Endothelial cell of umbilical vein (primary cell): ENCODE measurements around the gene TESK2. TPM values are rescaled to one million over a fixed set of nuclear protein-coding genes. Genes with fewer than 3 reads are reported as not detected.

Source experiments
- BruUV-seq: library from RNA; stranded (reverse); fragments of 400-500 nt; replicated peaks from 2 replicates; lab custom pipeline; 2021; lab: Mats Ljungman, UMichigan
- CTCF ChIA-PET: fragments of 300-600, 350-600 bp; sonication (Branson Sonifier 250); formaldehyde crosslinking; loops from one replicate; lab custom pipeline; 2021; ENCODE audit warnings: antibody characterized with exemption, inconsistent platforms; lab: Charles Lee
- POLR2A ChIA-PET: fragments of 300-600, 350-600 bp; sonication (Branson Sonifier 250); formaldehyde crosslinking; loops from one replicate; lab custom pipeline; 2021; ENCODE audit warnings: antibody characterized with exemption, inconsistent platforms; lab: Charles Lee
- DNase-seq: peaks from one replicate; pipeline ENCODE4 v3.0.0-alpha.2; 2011; ENCODE audit warnings: low read depth, low spot score
- FAIRE-seq: peaks from 2 replicates; lab custom pipeline; 2011; peaks lifted over from hg19 to GRCh38; lab: Jason Lieb, UNC
- H2AFZ ChIP-seq: 2 replicates; pipeline ENCODE4 v1.6.0; 2012; ENCODE audit warnings: low read depth, low read length, control low read depth, inconsistent platforms
- H3K27ac ChIP-seq: 2 replicates; pipeline ENCODE4 v1.5.1; 2011; ENCODE audit warnings: low read depth, mild to moderate bottlenecking, control low read depth, low read length, moderate library complexity; ENCODE audit not compliant: insufficient read depth
- H3K27me3 ChIP-seq, 2 experiments: 2 replicates each; pipeline versions ENCODE4 v1.6.0 to v1.6.1; 2011; ENCODE audit warnings: low read length in 2 of 2, mixed read lengths in 1 of 2; ENCODE audit not compliant: control insufficient read depth in 2 of 2, insufficient read depth in 2 of 2
- H3K36me3 ChIP-seq, 2 experiments: 2 replicates in 1 of 2; 3 replicates in 1 of 2; pipeline ENCODE4 v1.5.1; 2011; ENCODE audit warnings: low read length in 2 of 2, mild to moderate bottlenecking in 1 of 2, moderate library complexity in 1 of 2; ENCODE audit not compliant: control insufficient read depth in 2 of 2, insufficient read depth in 2 of 2; ENCODE audit errors: extremely low read depth in 1 of 2
- H3K4me1 ChIP-seq: 3 replicates; pipeline ENCODE4 v1.5.1; 2011; ENCODE audit warnings: mild to moderate bottlenecking, low read length; ENCODE audit not compliant: control insufficient read depth, insufficient read depth; ENCODE audit errors: extremely low read depth
- H3K4me2 ChIP-seq: 2 replicates; pipeline ENCODE4 v1.6.1; 2011; ENCODE audit warnings: low read length, control low read depth, mixed read lengths; ENCODE audit not compliant: insufficient read depth
- H3K4me3 ChIP-seq, 3 experiments: fragments of 200-600 bp in 1 of 3; sonication (generic), shearing (Covaris generic) in 1 of 3; replicated peaks in 1 of 3; 2 replicates each; pipeline ENCODE4 v1.5.1; 2011 to 2016; ENCODE audit warnings: control low read depth in 3 of 3, low read length in 3 of 3, mild to moderate bottlenecking in 2 of 3, inconsistent platforms in 1 of 3, low read depth in 1 of 3, moderate library complexity in 1 of 3; ENCODE audit not compliant: insufficient read depth in 1 of 3
- H3K79me2 ChIP-seq: 2 replicates; pipeline ENCODE4 v1.6.0; 2012; ENCODE audit warnings: low read length, inconsistent platforms; ENCODE audit not compliant: control insufficient read depth, insufficient read depth
- H3K9ac ChIP-seq: replicated peaks from 2 replicates; pipeline ENCODE3; 2011; ENCODE audit warnings: low read length, control low read depth; ENCODE audit not compliant: insufficient read depth; ENCODE audit errors: extremely low read depth
- H3K9me1 ChIP-seq: replicated peaks from 3 replicates; pipeline ENCODE4 v1.6.0; 2011; ENCODE audit warnings: mild to moderate bottlenecking, low read length; ENCODE audit not compliant: control insufficient read depth, insufficient read depth; ENCODE audit errors: extremely low read depth
- H3K9me3 ChIP-seq: replicated peaks from 2 replicates; pipeline ENCODE4 v1.5.1; 2012; ENCODE audit warnings: low read length, inconsistent platforms; ENCODE audit not compliant: control insufficient read depth, insufficient read depth
- H4K20me1 ChIP-seq: replicated peaks from 2 replicates; pipeline ENCODE3; 2011; ENCODE audit warnings: mild to moderate bottlenecking, low read length; ENCODE audit not compliant: control insufficient read depth, insufficient read depth; ENCODE audit errors: extremely low read depth
- EZH2 ChIP-seq: IDR thresholded peaks from 2 replicates; pipeline ENCODE4 v1.6.1; 2012; ENCODE audit warnings: borderline replicate concordance, low read depth, mild to moderate bottlenecking, moderate library complexity, low read length, inconsistent platforms; ENCODE audit not compliant: severe bottlenecking
- FOS ChIP-seq: IDR thresholded peaks from 2 replicates; pipeline ENCODE4 v1.6.1; 2011; ENCODE audit warnings: mild to moderate bottlenecking, low read length, moderate library complexity, borderline replicate concordance; ENCODE audit not compliant: insufficient read depth
- GATA2 ChIP-seq: IDR thresholded peaks from 2 replicates; pipeline ENCODE4 v1.7.0; 2011; ENCODE audit warnings: low read depth, mild to moderate bottlenecking, moderate library complexity, mixed read lengths, low read length; ENCODE audit not compliant: insufficient read length, insufficient read depth
- JUN ChIP-seq: IDR thresholded peaks from 2 replicates; pipeline ENCODE4 v1.6.1; 2011; ENCODE audit warnings: borderline replicate concordance, low read depth; ENCODE audit not compliant: insufficient read length, insufficient read depth
- MYC ChIP-seq: IDR thresholded peaks from one replicate; pipeline ENCODE4 v1.6.1; 2011; ENCODE audit warnings: mild to moderate bottlenecking, low read depth, low read length
- POLR2A ChIP-seq: IDR thresholded peaks from 2 replicates; pipeline ENCODE4 v1.6.1; 2012; ENCODE audit warnings: low read depth, mild to moderate bottlenecking, control low read depth, low read length
- POLR2AphosphoS5 ChIP-seq: IDR thresholded peaks from 2 replicates; pipeline ENCODE4 v1.6.1; 2012; ENCODE audit warnings: low read depth, mild to moderate bottlenecking, control low read depth, low read length, moderate library complexity; ENCODE audit not compliant: insufficient read depth
- dilution Hi-C: fragments of 300-500 bp; cut with MboI; formaldehyde crosslinking; loops from one replicate; pipeline ENCODE4 v1.15.0; 2019; ENCODE audit warnings: low sequenced_read_pairs; ENCODE audit not compliant: extremely low pct_ligation_motif_present
- intact Hi-C: fragments of 100-400 bp; cut with micrococcal nuclease; formaldehyde crosslinking; loops from one replicate; pipeline ENCODE4 v1.10.0; 2022
- polyA plus RNA-seq, 4 experiments: library from polyadenylated mRNA; depleted of rRNA in 3 of 4; stranded (reverse) in 3 of 4; unstranded in 1 of 4; fragments of >200 nt; gene quantifications; 2 replicates each; pipeline versions ENCODE4 v1.2.1 to v1.2.3, GENCODE V29; 2011 to 2012; ENCODE audit warnings: missing spikeins in 1 of 4
- total RNA-seq: library from RNA; stranded (reverse); gene quantifications from 2 replicates; pipeline ENCODE4 v1.2.3, GENCODE V29; 2021
- TF ChIP-seq, protein P1 (sequence below): IDR thresholded peaks from 2 replicates; pipeline ENCODE4 v1.6.1; 2011; ENCODE audit not compliant: insufficient read depth, insufficient read length
- TF ChIP-seq, protein P2 (sequence below), 2 donors: IDR thresholded peaks; 1 replicate in 1 of 2; 2 replicates in 1 of 2; pipeline ENCODE4 v1.5.1; 2011; ENCODE audit warnings: low read length in 2 of 2, mild to moderate bottlenecking in 2 of 2, moderate library complexity in 2 of 2, control low read depth in 1 of 2, inconsistent platforms in 1 of 2, low read depth in 1 of 2; ENCODE audit not compliant: insufficient read depth in 1 of 2; ENCODE audit errors: extremely low read depth in 1 of 2

TESK2 gene
- total and polyA plus RNA-seq, 2 donors (not counting 3 experiments of a cell fraction or from before 2014, with no cell fraction given), result 2.1 to 2.6 TPM

DNA sequence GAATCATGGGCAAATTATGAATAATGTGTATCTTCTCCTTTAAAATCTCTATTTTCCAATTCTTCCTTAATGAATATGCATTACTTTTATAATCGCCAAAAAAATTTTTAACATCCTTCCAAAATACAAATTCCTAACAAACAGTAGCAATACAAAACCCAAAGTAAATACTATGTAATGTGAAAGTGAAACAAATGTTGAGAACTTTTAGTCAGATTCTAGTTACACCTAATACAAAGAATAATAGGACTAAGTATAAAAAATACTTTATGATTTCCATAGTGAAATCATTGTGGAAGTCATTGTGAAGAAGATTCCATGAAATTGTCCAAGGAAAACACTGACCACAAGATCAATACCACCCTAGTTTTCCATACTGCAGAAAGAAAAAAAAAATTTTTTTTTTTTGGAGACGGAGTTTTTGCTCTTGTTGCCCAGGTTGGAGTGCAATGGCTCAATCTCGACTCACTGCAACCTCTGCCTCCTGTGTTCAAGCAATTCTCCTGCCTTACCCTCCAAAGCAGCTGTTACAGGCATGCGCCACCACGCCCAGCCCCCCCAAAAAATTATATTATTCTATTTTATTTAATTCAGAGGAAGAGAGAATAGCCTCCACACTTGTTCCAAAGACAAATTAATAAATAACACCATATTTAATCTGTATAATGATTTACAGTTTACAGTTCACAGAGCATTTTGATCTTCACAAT is 11.8 kb downstream of the TESK2 start:
- Histone ChIP-seq H3K9me1 (no peaks in the 10 kb centered on the region), H3K4me2 (no peak overlapping the region), H3K9me3 (no peaks in the 10 kb centered on the region), H4K20me1 (no peaks in the 10 kb centered on the region), H3K79me2 (no peaks in the 10 kb centered on the region), H2AFZ (no peak overlapping the region), H3K9ac (no peak overlapping the region), H3K4me1 (no peaks in the 10 kb centered on the region), H3K27me3 (no peaks in the 10 kb centered on the region), H3K4me3 (no peak overlapping the region), H3K27ac (no peak overlapping the region), H3K36me3 (no peaks in the 10 kb centered on the region)
- no peak for DNase-seq
- intact Hi-C loops (no loop called here), dilution Hi-C loops (loop anchor here (25.0 kb wide), 1 partner anchor 117 kb away; no protein-coding TSS in a partner anchor)
- no peak for FAIRE-seq
- TF ChIP-seq POLR2AphosphoS5 (no peak), POLR2A (no peak), GATA2 (no peak), JUN (no peak), FOS (no peak), MYC (no peak), EZH2 (no peak)
- TF ChIP-seq, protein P1, sequence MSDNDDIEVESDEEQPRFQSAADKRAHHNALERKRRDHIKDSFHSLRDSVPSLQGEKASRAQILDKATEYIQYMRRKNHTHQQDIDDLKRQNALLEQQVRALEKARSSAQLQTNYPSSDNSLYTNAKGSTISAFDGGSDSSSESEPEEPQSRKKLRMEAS, result no peak
- TF ChIP-seq, protein P2, sequence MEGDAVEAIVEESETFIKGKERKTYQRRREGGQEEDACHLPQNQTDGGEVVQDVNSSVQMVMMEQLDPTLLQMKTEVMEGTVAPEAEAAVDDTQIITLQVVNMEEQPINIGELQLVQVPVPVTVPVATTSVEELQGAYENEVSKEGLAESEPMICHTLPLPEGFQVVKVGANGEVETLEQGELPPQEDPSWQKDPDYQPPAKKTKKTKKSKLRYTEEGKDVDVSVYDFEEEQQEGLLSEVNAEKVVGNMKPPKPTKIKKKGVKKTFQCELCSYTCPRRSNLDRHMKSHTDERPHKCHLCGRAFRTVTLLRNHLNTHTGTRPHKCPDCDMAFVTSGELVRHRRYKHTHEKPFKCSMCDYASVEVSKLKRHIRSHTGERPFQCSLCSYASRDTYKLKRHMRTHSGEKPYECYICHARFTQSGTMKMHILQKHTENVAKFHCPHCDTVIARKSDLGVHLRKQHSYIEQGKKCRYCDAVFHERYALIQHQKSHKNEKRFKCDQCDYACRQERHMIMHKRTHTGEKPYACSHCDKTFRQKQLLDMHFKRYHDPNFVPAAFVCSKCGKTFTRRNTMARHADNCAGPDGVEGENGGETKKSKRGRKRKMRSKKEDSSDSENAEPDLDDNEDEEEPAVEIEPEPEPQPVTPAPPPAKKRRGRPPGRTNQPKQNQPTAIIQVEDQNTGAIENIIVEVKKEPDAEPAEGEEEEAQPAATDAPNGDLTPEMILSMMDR (IDR thresholded peaks at IDR 0.05; ENCODE audit: extremely low read depth in 1 of 2, insufficient read depth in 1 of 2, low read depth in 1 of 2, low read length in 2 of 2), result no peak
- POLR2A ChIA-PET, result no interaction called here
- no TSS peak for BruUV-seq
- CTCF ChIA-PET, result no interaction called here
